Measurements from ENCODE around the gene MDC1. TPM values are rescaled to one million over a fixed set of nuclear protein-coding genes. Genes with fewer than 3 reads are reported as not detected.

MDC1 gene
- total RNA-seq, 4 donors from 2014 or later: 7.0 to 13.2 (median 10.4) TPM

GRCh38 chr6:30748851-30749540 is 31.9 kb upstream of the MDC1 start:
- TF ChIP-seq CTCF (IDR thresholded peaks at IDR 0.05; ENCODE audit: low read depth): no peak

GRCh38 chr6:30747902-30748769 is 31.1 kb upstream of the MDC1 start:
- TF ChIP-seq CTCF (IDR thresholded peaks at IDR 0.05; ENCODE audit: low read depth): no peak

- TF ChIP-seq CTCF (IDR thresholded peaks at IDR 0.05; ENCODE audit: low read depth): no peak
These were observed 30.2 kb upstream of the MDC1 start for GRCh38 chr6:30747300-30747687.

GRCh38 chr6:30744054-30744805 is 27.1 kb upstream of the MDC1 start, which contains the start of gene IER3:
Gene IER3, minus strand, starts transcription at chr6:30744547. Its CDS starts 29 bp downstream, at chr6:30744518.
- TF ChIP-seq CTCF (IDR thresholded peaks at IDR 0.05; ENCODE audit: low read depth): no peak

GRCh38 chr6:30743099-30744053 is 26.3 kb upstream of the MDC1 start:
- TF ChIP-seq CTCF (IDR thresholded peaks at IDR 0.05; ENCODE audit: low read depth): no peak

- TF ChIP-seq CTCF (IDR thresholded peaks at IDR 0.05; ENCODE audit: low read depth): no peak
These were observed 25.4 kb upstream of the MDC1 start, which contains the start of gene FLOT1 for GRCh38 chr6:30742316-30743098. Gene FLOT1, minus strand, starts transcription at chr6:30742687. Its CDS starts 498 bp downstream, at chr6:30742189.

All from subcutaneous adipose tissue (tissue), 4 donors.